Uterus (tissue), 4 donors: ENCODE data around the gene CEP112. TPM values are rescaled to one million over a fixed set of nuclear protein-coding genes. Genes with fewer than 3 reads are reported as not detected.

Experiments
- DNase-seq, 2 donors: peaks; one replicate each; pipeline ENCODE4 v3.0.0-alpha.2; 2019 to 2020
- H3K27ac ChIP-seq, 2 donors: fragments of 200-600 bp; sonication (generic); 1 replicate in 1 of 2; 2 replicates in 1 of 2; pipeline ENCODE4 v1.5.1; 2016 to 2018
- H3K27me3 ChIP-seq, 2 donors: fragments of 200-600 bp; sonication (generic); one replicate each; pipeline ENCODE4 v1.5.1; 2018 to 2019; ENCODE audit warnings: control low read depth in 1 of 2
- H3K36me3 ChIP-seq, 2 donors: fragments of 200-600 bp; sonication (generic); one replicate each; pipeline ENCODE4 v1.5.1; 2019; ENCODE audit warnings: control low read depth in 1 of 2
- H3K4me1 ChIP-seq, 2 donors: fragments of 200-600 bp; sonication (generic); one replicate each; pipeline ENCODE4 v1.5.1; 2018 to 2019; ENCODE audit warnings: control low read depth in 1 of 2
- H3K4me3 ChIP-seq, 2 donors: fragments of 200-600 bp; sonication (generic); 1 replicate in 1 of 2; 2 replicates in 1 of 2; pipeline ENCODE4 v1.5.1; 2018 to 2019; ENCODE audit warnings: mild to moderate bottlenecking in 1 of 2
- H3K9me3 ChIP-seq, 2 donors: fragments of 200-600 bp; sonication (generic); one replicate each; pipeline ENCODE4 v1.5.1; 2019; ENCODE audit warnings: control low read depth in 1 of 2
- CTCF ChIP-seq, 4 experiments: fragments of 200-600 bp in 2 of 4; fragments of 450-650 bp in 2 of 4; sonication (generic) in 2 of 4; IDR thresholded peaks; one replicate each; pipeline ENCODE4 v1.5.1; 2016 to 2019; ENCODE audit warnings: antibody characterized with exemption in 4 of 4, mild to moderate bottlenecking in 2 of 4, moderate library complexity in 1 of 4
- POLR2A ChIP-seq, 2 donors: fragments of 450-650 bp; IDR thresholded peaks; one replicate each; pipeline ENCODE4 v1.6.1; 2016; ENCODE audit warnings: antibody characterized with exemption in 2 of 2, mild to moderate bottlenecking in 1 of 2, moderate library complexity in 1 of 2
- intact Hi-C: fragments of 100-400 bp; cut with DNase I; formaldehyde crosslinking; loops from one replicate; pipeline ENCODE4 v1.15.1; 2023; ENCODE audit warnings: low total_unique reads
- total RNA-seq, 4 donors: library from RNA; depleted of rRNA in 3 of 4; stranded (reverse); fragments of >200 nt in 3 of 4; gene quantifications; one replicate each; pipeline versions ENCODE4 v1.1.0 to v1.2.4, GENCODE V29; 2014 to 2023
- donor health status: DM: yes; HTN: yes; CAD: no.

Gene CEP112
- total RNA-seq, 4 donors from 2014 or later = 36.6 to 96.5 (median 52.4) TPM

DNA sequence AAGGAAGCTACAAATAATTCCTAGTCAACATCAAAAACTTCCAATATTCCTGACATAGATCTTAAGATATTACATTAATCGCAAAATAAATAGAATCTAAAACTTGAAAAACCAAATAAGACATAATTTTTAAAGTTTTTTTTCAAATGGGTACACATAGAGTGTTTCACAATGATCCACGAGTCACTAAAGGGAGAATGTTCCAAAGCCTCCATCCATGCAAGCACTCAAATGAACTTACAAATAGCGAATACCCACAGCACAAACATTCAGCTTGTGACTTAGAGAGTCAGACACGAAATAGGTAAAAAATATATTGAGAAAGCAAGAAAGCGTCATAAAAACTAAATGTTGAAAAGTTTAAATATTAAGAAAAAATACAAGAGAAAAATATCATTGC is 65.7 kb downstream of the CEP112 start:
- H3K27me3 ChIP-seq = no peaks in the 10 kb centered on the region
- TF ChIP-seq POLR2A (IDR thresholded peaks at IDR 0.05) = no peak
- TF ChIP-seq CTCF (IDR thresholded peaks at IDR 0.05) = no peak
- H3K4me3 ChIP-seq = no peak overlapping the region
- no peak overlapping the region for H3K27ac ChIP-seq
- H3K36me3 ChIP-seq = no peaks in the 10 kb centered on the region
- H3K9me3 ChIP-seq = no peaks in the 10 kb centered on the region
- no peak for DNase-seq
- no peaks in the 10 kb centered on the region for H3K4me1 ChIP-seq
- intact Hi-C loops = no loop called here

GRCh38 chr17:66123163-66123562 is 68.8 kb downstream of the CEP112 start:
- Histone ChIP-seq H3K36me3 (no peaks in the 10 kb centered on the region), H3K4me1 (no peaks in the 10 kb centered on the region), H3K4me3 (no peak overlapping the region), H3K27me3 (no peaks in the 10 kb centered on the region), H3K9me3 (no peaks in the 10 kb centered on the region), H3K27ac (no peak overlapping the region)
- intact Hi-C loops = no loop called here
- no peak for DNase-seq
- no peak for TF ChIP-seq POLR2A (IDR thresholded peaks at IDR 0.05)
- no peak for TF ChIP-seq CTCF (IDR thresholded peaks at IDR 0.05)

GRCh38 chr17:66115246-66115645 is 76.7 kb downstream of the CEP112 start:
- no peak for DNase-seq
- intact Hi-C loops = no loop called here

GRCh38 chr17:66114609-66115008 is 77.3 kb downstream of the CEP112 start:
- Histone ChIP-seq H3K4me3 (no peak overlapping the region), H3K36me3 (no peaks in the 10 kb centered on the region), H3K27me3 (no peaks in the 10 kb centered on the region), H3K4me1 (no peaks in the 10 kb centered on the region), H3K27ac (no peak overlapping the region), H3K9me3 (no peaks in the 10 kb centered on the region)
- TF ChIP-seq CTCF (IDR thresholded peaks at IDR 0.05) (no peak), POLR2A (IDR thresholded peaks at IDR 0.05) (no peak)
- intact Hi-C loops = no loop called here
- DNase-seq = no peak

More at GRCh38 chr17:66115246-66115645, 76.7 kb downstream of the CEP112 start:
- Histone ChIP-seq H3K9me3 (no peaks in the 10 kb centered on the region), H3K36me3 (no peaks in the 10 kb centered on the region), H3K4me3 (no peak overlapping the region), H3K27ac (no peak overlapping the region), H3K4me1 (no peaks in the 10 kb centered on the region), H3K27me3 (no peaks in the 10 kb centered on the region)
- TF ChIP-seq POLR2A (IDR thresholded peaks at IDR 0.05) (no peak), CTCF (IDR thresholded peaks at IDR 0.05) (no peak)

- TF ChIP-seq CTCF (IDR thresholded peaks at IDR 0.05) (no peak), POLR2A (IDR thresholded peaks at IDR 0.05) (no peak)
- Histone ChIP-seq H3K36me3 (no peaks in the 10 kb centered on the region), H3K27ac (no peak overlapping the region), H3K27me3 (no peaks in the 10 kb centered on the region), H3K4me1 (no peaks in the 10 kb centered on the region), H3K4me3 (no peak overlapping the region), H3K9me3 (peaks cover 0 to 3% of the 10 kb centered on the region in 2 donors)
- intact Hi-C loops = no loop called here
- DNase-seq = no peak
Measured at GRCh38 chr17:66107731-66108130, 84.2 kb downstream of the CEP112 start.
